ENCODE results near the gene TUBGCP5.

Gene TUBGCP5

DNA sequence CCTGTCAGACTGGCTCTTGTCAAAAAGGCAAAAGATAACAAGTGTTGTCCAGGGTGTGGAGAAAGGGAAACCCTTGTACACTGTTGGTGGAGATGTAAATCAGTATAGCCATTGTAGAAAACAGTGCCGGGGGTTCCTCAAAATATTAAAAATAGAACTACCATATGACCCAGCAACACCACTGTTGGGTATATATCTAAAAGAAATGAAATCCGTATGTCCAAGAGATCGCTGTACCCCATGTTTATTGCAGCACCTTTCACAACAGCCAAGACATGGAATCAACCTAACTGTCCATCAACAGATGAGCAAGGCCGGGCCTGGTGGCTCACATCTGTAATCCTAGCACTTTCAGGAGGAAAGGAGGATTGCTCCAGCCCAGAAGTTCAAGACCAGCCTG lies 65.4 kb downstream of the TUBGCP5 start:
- DNase-seq: no peak

DNA sequence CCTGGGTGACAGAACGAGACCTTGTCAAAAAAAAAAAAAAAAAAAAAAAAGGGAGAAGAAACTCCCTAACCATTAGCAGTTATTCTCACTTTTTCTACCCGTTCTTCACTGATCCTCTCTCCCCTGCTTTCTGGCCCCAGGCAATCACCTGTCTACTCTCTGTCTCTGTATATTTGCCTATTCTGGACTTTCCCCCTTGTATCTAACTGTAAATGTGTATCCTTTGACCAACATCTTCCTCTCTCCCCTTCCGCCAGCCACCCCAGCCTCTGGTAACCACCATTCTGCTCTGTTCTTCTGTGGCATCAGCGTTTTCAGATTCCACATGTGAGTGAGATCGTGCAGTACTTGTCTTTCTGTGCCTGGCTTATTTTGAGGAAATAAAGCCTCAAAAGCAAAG lies 66.1 kb downstream of the TUBGCP5 start:
- DNase-seq: no peak

DNA sequence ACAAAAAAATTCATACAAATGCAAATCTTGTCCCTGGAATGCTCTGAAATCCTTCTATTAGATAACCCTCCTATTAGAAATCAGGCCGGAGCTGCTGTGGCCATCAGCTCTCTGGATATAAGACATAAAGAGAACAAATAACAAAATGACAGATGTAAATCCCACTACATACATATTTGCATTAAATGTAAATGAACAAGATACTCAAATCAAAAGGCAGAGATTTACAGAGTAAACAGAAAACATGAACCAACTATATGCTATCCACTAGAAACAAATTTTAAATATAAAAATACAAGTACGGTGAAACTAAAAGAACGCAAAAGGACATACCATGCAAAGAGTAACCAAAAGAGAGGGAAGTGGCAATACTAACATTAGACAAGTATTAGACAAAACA lies 69.9 kb downstream of the TUBGCP5 start:
- no peak for DNase-seq

DNA sequence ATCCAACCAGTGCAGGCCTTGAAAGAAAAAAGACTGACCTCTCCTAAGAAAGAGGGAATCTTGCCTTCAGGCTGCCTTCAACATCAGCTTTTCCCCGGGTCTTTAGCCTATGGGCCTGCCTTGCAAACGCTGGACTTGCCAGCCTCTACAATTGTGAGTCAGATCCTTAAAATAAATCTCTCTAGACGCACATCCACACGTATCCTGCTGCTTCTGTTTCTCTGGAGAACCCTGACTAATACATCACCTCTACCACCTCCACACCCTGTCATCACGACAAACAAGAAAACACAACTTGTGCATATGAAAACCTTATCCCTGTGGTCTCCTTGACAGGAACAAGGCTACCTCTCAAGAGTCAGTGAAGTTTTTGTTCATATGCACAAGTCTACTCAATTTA lies 71.0 kb downstream of the TUBGCP5 start:
- DNase-seq: no peak

GRCh38 chr15:22967084-22967770 lies 72.1 kb downstream of the TUBGCP5 start:
- no peak for DNase-seq

DNA sequence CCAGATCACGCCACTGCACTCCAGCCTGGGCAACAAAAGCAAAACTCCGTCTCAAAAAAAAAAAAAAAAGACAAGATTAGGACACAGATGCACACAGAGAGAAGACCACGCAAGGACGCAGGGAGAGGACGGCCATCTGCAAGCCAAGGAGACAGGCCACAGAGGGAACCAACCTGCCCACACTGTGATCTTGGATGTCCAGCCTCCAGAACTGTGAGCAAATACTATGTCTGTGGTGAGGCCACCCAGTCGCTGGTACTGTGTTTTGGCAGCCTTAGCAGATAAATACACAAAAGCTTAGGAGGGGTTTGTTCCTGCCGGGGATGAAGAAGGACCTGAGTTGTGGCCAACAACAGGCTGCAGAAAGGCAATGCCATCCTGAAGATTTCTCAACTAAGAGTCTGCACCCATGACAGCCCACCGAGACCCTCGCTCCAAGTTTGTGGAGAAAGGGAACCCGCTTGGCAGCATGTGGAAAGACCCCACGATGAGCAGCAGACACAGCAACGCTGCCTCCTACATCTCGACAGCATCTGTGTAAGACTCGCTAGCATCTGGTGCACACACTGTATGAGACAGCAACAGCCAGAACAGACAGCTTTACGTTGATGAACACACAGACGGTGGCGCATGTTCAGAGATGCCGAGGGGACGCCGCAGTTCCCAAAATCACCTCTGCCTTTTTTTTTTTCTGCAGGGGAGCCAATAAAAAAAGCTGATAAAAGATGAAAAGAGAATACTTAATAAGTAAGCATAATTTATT lies 72.9 kb downstream of the TUBGCP5 start:
- no peak for DNase-seq

DNA sequence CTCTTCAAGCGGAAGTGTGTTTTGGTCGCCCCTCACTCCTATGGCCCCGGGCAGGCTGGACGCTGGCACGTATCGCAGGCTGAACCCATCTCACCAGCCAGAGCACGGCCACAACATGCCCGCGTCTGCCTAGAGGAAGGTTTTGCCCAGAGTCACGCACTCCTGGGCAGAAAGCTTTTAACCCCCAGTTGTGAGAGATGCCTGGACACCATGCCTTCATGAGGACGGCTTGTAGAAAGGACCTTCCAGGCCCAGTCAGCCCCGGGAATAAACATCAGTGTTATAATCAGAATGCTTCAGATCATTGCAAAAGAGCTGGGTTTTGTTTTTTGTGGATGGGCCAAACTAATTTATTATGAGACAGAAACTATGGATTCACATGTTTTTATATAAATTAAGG lies 75.7 kb downstream of the TUBGCP5 start:
- no peak for DNase-seq

DNA sequence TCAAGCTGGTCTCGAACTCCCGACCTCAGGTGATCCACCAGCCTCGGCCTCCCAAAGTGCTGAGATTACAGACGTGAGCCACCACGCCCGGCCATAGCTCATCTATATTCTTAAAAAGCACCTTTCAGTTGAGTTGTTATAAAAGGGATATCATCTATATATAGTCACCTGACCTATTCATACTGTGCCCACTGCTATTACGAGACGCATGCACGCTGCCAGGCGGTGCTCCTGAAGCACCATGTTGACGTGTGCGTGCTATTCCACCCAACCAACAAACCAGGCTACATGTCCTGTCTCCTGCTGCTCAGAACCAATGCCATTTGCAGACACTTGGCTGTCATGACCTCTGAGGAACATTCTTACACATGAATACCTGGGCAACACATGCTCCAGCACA lies 76.8 kb downstream of the TUBGCP5 start:
- DNase-seq: no peak

DNA sequence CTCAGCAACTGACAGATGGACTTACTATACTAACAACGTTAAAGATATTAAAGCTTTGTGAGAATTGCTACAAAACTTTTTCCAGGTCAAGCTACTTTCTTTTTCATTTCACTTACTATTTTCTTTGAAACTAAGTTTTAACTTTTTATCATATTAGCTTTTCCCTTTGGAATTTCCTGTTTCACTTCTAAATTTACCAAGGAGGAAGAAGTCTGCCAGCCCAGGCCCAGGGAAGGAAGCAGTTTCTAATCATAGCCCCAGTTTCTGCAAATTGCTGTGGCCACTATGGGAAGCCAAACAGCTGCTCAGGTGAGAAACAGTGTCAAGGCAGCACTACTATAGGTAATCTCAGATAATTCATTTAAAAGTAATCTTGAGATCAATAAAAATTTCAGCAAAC lies 77.6 kb downstream of the TUBGCP5 start:
- DNase-seq: no peak

DNA sequence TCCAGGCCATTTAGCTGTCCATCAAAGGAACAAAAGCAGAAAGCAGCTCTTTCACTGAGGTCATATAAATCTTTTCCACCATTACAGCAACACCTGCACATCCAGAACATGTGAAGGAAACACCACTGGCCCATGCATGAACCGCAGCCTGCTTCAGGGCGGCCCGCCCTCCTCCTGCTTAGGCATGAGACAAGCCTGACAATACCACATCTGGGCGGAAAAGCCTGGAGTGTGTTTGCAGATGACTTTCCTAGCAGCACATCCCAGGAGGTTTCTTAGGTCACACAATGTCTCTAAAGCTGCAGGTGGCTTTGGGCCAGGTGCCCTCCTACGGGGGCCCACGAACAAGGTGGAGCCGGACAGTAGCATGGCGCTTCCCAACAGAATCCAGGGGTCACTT lies 78.8 kb downstream of the TUBGCP5 start:
- no peak for DNase-seq

DNA sequence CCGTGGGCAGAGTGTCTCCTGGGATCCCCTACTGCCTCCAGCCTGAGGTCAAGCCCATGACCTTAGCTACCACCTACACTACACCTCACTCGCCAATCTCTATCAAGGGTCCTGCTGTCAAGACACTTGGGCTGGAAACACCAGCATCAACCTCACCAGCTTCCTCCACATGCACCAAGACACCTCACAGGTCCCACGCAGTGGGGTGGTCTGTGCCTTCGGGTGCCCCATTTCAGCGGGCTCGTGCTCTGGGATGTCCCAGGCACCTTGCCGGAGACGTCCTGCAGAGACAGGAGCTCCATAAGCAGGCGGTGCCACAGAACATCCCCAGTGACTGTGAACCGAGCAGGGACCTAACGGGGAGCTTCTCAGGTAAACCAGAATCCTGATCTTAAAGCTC lies 79.2 kb downstream of the TUBGCP5 start:
- no peak for DNase-seq

- DNase-seq: no peak
Observed at GRCh38 chr15:22959321-22960101, 79.9 kb downstream of the TUBGCP5 start.

- no peak for DNase-seq
Observed at GRCh38 chr15:22958487-22959280, 80.7 kb downstream of the TUBGCP5 start.

- DNase-seq: no peak
Observed at GRCh38 chr15:22956978-22957260, 82.5 kb downstream of the TUBGCP5 start.

DNA sequence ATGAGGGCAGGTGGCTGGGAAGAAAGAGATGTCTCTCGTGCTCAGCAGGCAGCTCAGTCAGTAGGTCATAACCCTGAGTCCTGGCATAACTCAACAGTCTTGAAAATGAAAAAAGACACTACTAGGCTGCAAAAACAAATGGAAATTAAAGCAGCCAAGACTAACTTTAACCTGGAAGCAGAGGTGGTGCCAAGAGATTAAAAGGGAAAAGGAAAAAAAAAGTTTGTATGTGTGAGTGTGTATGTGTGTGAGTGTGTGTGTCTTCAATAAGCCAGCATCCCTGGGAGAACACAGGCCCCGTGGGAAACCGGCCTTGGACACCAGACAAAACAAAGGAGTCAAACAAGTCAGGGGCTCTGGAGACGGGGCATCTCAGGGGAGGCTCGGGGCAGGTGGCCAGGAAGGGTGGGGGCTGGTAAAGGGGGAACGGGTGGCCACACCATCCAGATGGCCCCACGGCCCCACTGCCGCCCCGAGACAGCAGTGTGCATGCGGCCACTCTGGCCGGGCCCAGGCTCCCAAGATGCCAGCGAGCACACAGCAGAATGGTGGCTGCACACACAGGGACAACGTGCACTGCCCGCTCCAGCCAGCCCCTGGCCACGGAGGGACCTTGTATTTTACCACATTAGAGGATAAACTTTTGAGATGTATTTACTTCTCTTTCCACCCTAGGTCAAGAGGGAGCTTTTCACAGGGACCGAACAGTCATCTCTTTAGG lies 83.0 kb downstream of the TUBGCP5 start:
- no peak for DNase-seq

GRCh38 chr15:22955544-22956119 lies 83.7 kb downstream of the TUBGCP5 start:
- DNase-seq: no peak

- DNase-seq: no peak
Observed at GRCh38 chr15:22954798-22955543, 84.4 kb downstream of the TUBGCP5 start.

GRCh38 chr15:22954326-22954725 lies 85.0 kb downstream of the TUBGCP5 start:
- no peak for DNase-seq

DNA sequence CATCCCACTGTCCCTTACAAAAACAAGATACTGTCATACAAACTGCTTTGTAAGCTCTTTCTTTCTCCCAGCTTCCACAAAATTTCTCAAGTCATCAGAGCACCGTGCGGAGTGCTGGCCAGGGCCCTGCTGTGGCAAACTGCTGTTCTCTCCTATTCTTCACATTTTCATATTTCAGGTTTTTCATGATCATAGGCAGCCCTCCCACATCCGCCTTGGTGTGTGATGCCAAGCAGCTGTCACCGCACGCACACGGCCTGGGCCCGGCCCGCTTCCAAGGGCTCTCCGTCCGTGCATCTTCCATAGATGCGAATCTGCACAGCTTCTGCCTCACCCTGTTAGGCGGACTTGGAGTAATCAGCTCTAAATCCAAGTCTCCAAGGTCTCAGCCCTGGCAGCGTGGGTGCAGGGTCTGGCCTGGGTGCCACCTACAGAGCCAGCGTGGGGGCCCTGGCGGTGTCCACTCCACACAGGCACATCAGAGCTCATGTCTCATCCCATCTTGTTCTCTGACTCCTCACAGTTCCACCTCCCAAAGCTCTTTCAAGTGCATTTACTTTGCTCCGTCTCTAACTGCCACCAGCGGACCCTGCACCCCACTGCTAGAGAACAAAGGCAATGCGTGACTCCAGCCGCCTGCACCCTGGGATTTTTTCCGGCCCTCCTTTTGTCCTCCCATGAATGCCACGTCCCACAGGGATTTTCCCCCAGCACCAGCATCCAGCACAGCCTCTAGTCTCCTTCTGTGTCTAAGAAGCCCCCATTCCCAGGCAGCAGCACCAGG lies 86.4 kb downstream of the TUBGCP5 start:
- no peak for DNase-seq

All from activated T-cell treated with anti-CD3 and anti-CD28 coated beads for 4 hours (primary cell).